HG02943 (cell line): ENCODE measurements around the gene MYLK3.
A peak's percentile ranks its signal among the peaks of the same experiment; 100 is the strongest.
"Not testable (repeated sequence)": the region's sequence is repeated elsewhere in the genome, so short reads cannot be mapped to it uniquely, and the experiment has no call there.

Source experiments
- ATAC-seq: cut with Tn5 transposase; IDR thresholded peaks from one replicate; pipeline ENCODE4 v1.9.1; 2021; ENCODE audit warnings: mild to moderate bottlenecking, low read depth, moderate library complexity; ENCODE audit not compliant: unreplicated experiment

Gene MYLK3

GRCh38 chr16:46693598-46693997, 54.5 kb downstream of the MYLK3 start:
- ATAC-seq, result no peak

GRCh38 chr16:46691726-46692125, 56.4 kb downstream of the MYLK3 start:
- no peak for ATAC-seq

GRCh38 chr16:46690281-46691178, 57.6 kb downstream of the MYLK3 start:
- ATAC-seq, result no peak

- peak; percentile 70 for ATAC-seq
These were observed 58.5 kb downstream of the MYLK3 start, which contains the start of gene ORC6 for GRCh38 chr16:46689365-46690280. TSS of gene ORC6 (plus strand) at chr16:46689659. CDS start at chr16:46689706, 47 bp downstream.

GRCh38 chr16:46688654-46689364, 59.3 kb downstream of the MYLK3 start, which contains the start of gene VPS35:
TSS of gene VPS35 (minus strand) at chr16:46689178. CDS start at chr16:46689133, 45 bp downstream.
- ATAC-seq, result peak; percentile 87

- ATAC-seq, result no peak
These were observed 60.0 kb downstream of the MYLK3 start for GRCh38 chr16:46688101-46688653.

GRCh38 chr16:46687486-46687885, 60.7 kb downstream of the MYLK3 start:
- ATAC-seq, result no peak

- ATAC-seq, result no peak
These were observed 61.2 kb downstream of the MYLK3 start for GRCh38 chr16:46686815-46687473.

- ATAC-seq, result not testable (repeated sequence)
These were observed 66.3 kb downstream of the MYLK3 start for GRCh38 chr16:46681867-46682266.

- ATAC-seq, result not testable (repeated sequence)
These were observed 70.2 kb downstream of the MYLK3 start for GRCh38 chr16:46677943-46678342.

GRCh38 chr16:46673320-46674013, 74.7 kb downstream of the MYLK3 start:
- ATAC-seq, result no peak

- ATAC-seq, result no peak
These were observed 86.0 kb downstream of the MYLK3 start for GRCh38 chr16:46662123-46662522.

GRCh38 chr16:46658925-46659324, 89.2 kb downstream of the MYLK3 start:
- peak; percentile 96 for ATAC-seq
